Keratinocyte (primary cell): ENCODE results near the gene AGAP1.

Experiments used
- EZH2 ChIP-seq: IDR thresholded peaks from one replicate; pipeline ENCODE4 v1.6.1; 2012; ENCODE audit warnings: inconsistent platforms, mild to moderate bottlenecking, low read length, moderate library complexity
- TF ChIP-seq, protein P1 (sequence below), 3 experiments: IDR thresholded peaks in 1 of 3; conservative IDR thresholded peaks in 1 of 3; optimal IDR thresholded peaks in 1 of 3; 2 replicates in 2 of 3; 3 replicates in 1 of 3; pipeline versions ENCODE3 to v1.5.1; 2011; ENCODE audit warnings: low read length in 3 of 3, mild to moderate bottlenecking in 3 of 3, moderate library complexity in 2 of 3, control low read depth in 1 of 3, inconsistent platforms in 1 of 3; ENCODE audit not compliant: insufficient read depth in 2 of 3; ENCODE audit errors: extremely low read depth in 1 of 3

- TF ChIP-seq, protein P1, sequence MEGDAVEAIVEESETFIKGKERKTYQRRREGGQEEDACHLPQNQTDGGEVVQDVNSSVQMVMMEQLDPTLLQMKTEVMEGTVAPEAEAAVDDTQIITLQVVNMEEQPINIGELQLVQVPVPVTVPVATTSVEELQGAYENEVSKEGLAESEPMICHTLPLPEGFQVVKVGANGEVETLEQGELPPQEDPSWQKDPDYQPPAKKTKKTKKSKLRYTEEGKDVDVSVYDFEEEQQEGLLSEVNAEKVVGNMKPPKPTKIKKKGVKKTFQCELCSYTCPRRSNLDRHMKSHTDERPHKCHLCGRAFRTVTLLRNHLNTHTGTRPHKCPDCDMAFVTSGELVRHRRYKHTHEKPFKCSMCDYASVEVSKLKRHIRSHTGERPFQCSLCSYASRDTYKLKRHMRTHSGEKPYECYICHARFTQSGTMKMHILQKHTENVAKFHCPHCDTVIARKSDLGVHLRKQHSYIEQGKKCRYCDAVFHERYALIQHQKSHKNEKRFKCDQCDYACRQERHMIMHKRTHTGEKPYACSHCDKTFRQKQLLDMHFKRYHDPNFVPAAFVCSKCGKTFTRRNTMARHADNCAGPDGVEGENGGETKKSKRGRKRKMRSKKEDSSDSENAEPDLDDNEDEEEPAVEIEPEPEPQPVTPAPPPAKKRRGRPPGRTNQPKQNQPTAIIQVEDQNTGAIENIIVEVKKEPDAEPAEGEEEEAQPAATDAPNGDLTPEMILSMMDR (optimal IDR thresholded peaks at IDR 0.05 in 1 of 3, IDR thresholded peaks at IDR 0.05 in 1 of 3, conservative IDR thresholded peaks at IDR 0.05 in 1 of 3; ENCODE audit: extremely low read depth in 1 of 3, insufficient read depth in 2 of 3, low read length in 3 of 3) = peak in 1 of 3 experiments; percentile 9
- TF ChIP-seq EZH2 = no peak
Measured at GRCh38 chr2:235762832-235763598, 269.2 kb downstream of the AGAP1 start.
